ENCODE measurements around the gene COQ5. TPM values are rescaled to one million over a fixed set of nuclear protein-coding genes. Genes with fewer than 3 reads are reported as not detected.

COQ5 gene
- total RNA-seq, 1 donor from 2014 or later = 23.1 TPM

- DNase-seq (ENCODE audit: low spot score) = no peak
Observed at GRCh38 chr12:120457133-120457532, 71.8 kb downstream of the COQ5 start.

- no peak for DNase-seq (ENCODE audit: low spot score)
Observed at GRCh38 chr12:120455302-120455701, 73.7 kb downstream of the COQ5 start.

GRCh38 chr12:120453977-120454376 lies 75.0 kb downstream of the COQ5 start:
- no peak for DNase-seq (ENCODE audit: low spot score)

Other genes with a start within 250 kb of the COQ5 start
- gene RNU4-2, start 237.3 kb downstream of the COQ5 start, total RNA-seq (ENCODE audit: insufficient read depth, low replicate concordance) = under 0.01 TPM
- under 0.01 TPM for gene RNU4-1, start 235.9 kb downstream of the COQ5 start, total RNA-seq (ENCODE audit: insufficient read depth, low replicate concordance)
- gene SIRT4, start 226.8 kb downstream of the COQ5 start, total RNA-seq (ENCODE audit: insufficient read depth, low replicate concordance) = not detected
- gene PLA2G1B, start 201.4 kb downstream of the COQ5 start, total RNA-seq (ENCODE audit: insufficient read depth, low replicate concordance) = not detected
- 0.96 TPM for gene MSI1, start 160.0 kb downstream of the COQ5 start, total RNA-seq (ENCODE audit: insufficient read depth, low replicate concordance)
- gene COX6A1, start 91.0 kb downstream of the COQ5 start, total RNA-seq (ENCODE audit: insufficient read depth, low replicate concordance) = 351 TPM
- gene TRIAP1, start 82.8 kb downstream of the COQ5 start, total RNA-seq (ENCODE audit: insufficient read depth, low replicate concordance) = 25.5 TPM
- gene GATC, start 82.7 kb downstream of the COQ5 start, total RNA-seq (ENCODE audit: insufficient read depth, low replicate concordance) = 27.0 TPM
- gene SRSF9, start 59.4 kb downstream of the COQ5 start, total RNA-seq (ENCODE audit: insufficient read depth, low replicate concordance) = 86.7 TPM
- gene DYNLL1, start 33.0 kb downstream of the COQ5 start, total RNA-seq (ENCODE audit: insufficient read depth, low replicate concordance) = 202 TPM
- 86.9 TPM for gene RNF10, start 5.2 kb upstream of the COQ5 start, total RNA-seq (ENCODE audit: insufficient read depth, low replicate concordance)
- gene POP5, start 52.2 kb upstream of the COQ5 start, total RNA-seq (ENCODE audit: insufficient read depth, low replicate concordance) = 11.3 TPM
- 3.9 TPM for gene CABP1, start 111.5 kb upstream of the COQ5 start, total RNA-seq (ENCODE audit: insufficient read depth, low replicate concordance)
- 64.0 TPM for gene MLEC, start 158.0 kb upstream of the COQ5 start, total RNA-seq (ENCODE audit: insufficient read depth, low replicate concordance)
- 16.4 TPM for gene UNC119B, start 181.3 kb upstream of the COQ5 start, total RNA-seq (ENCODE audit: insufficient read depth, low replicate concordance)
- 7.7 TPM for gene ACADS, start 196.7 kb upstream of the COQ5 start, total RNA-seq (ENCODE audit: insufficient read depth, low replicate concordance)

Measured in umbilical cord (tissue), 2 donors.